Frontal cortex (tissue), 4 donors: ENCODE measurements around the gene CAPN2. TPM values are rescaled to one million over a fixed set of nuclear protein-coding genes. Genes with fewer than 3 reads are reported as not detected.
"Not testable (repeated sequence)": the region's sequence is repeated elsewhere in the genome, so short reads cannot be mapped to it uniquely, and the experiment has no call there.

Source experiments
- DNase-seq, 2 donors: peaks; one replicate each; pipeline ENCODE4 v3.0.0; 2012; ENCODE audit warnings: low spot score in 2 of 2
- FAIRE-seq: peaks from 2 replicates; lab custom pipeline; 2012; peaks lifted over from hg19 to GRCh38; lab: Jason Lieb, UNC
- small RNA-seq: library from RNA; depleted of rRNA; stranded (forward); fragments of <200 nt; gene quantifications from one replicate; pipeline ENCODE3, GENCODE V24; 2014
- total RNA-seq: library from RNA; depleted of rRNA; stranded (reverse); fragments of >200 nt; gene quantifications from one replicate; pipeline ENCODE4 v1.2.3, GENCODE V29; 2014
- donor health status: control.
- donor health status: control.
- donor health status: control.

The CAPN2 gene
- total RNA-seq, 1 donor from 2014 or later = 36.7 TPM

GRCh38 chr1:223813645-223814044, 101.3 kb downstream of the CAPN2 start:
- no peak for FAIRE-seq
- no peak for DNase-seq

- FAIRE-seq (no peak), DNase-seq (no peak)
These were observed 102.9 kb downstream of the CAPN2 start for GRCh38 chr1:223815020-223815853.

- DNase-seq (no peak), FAIRE-seq (no peak)
These were observed 103.5 kb downstream of the CAPN2 start for GRCh38 chr1:223815865-223816264.

GRCh38 chr1:223817265-223817664, 104.9 kb downstream of the CAPN2 start:
- not testable (repeated sequence) for FAIRE-seq, DNase-seq

- no peak for DNase-seq
- no peak for FAIRE-seq
These were observed 107.6 kb downstream of the CAPN2 start for GRCh38 chr1:223819730-223820514.

- no peak for DNase-seq
- FAIRE-seq = no peak
These were observed 108.1 kb downstream of the CAPN2 start for GRCh38 chr1:223820515-223820858.

GRCh38 chr1:223820971-223821370, 108.6 kb downstream of the CAPN2 start:
- no peak for FAIRE-seq

GRCh38 chr1:223824287-223824686, 111.9 kb downstream of the CAPN2 start:
- no peak for FAIRE-seq
- DNase-seq = no peak

More at GRCh38 chr1:223820971-223821370, 108.6 kb downstream of the CAPN2 start:
- no peak for DNase-seq

- DNase-seq (no peak), FAIRE-seq (no peak)
These were observed 112.4 kb downstream of the CAPN2 start for GRCh38 chr1:223824712-223825111.

Small RNA genes lying within 50 kb of the gene (small RNA-seq; reads per million reads assigned to genes)
- not detected for gene RNU6-1248P

Other genes starting within 250 kb of the CAPN2 start
- not detected for gene CAPN8, start 46.8 kb upstream of the CAPN2 start, total RNA-seq
- gene TP53BP2, start 133.4 kb downstream of the CAPN2 start, total RNA-seq = 29.8 TPM